Activated T-helper 17 cell treated with anti-CD3 and anti-CD28 coated beads, Interleukin-2, amount 50 U/mL, for 72 hours (primary cell): ENCODE data around the gene ABHD16A. TPM values are rescaled to one million over a fixed set of nuclear protein-coding genes. Genes with fewer than 3 reads are reported as not detected.

Experiments used
- ATAC-seq: fragments of 150-1000 bp; cut with Tn5 transposase; replicated peaks from 2 replicates; pipeline ENCODE4 v1.10.0; 2021; ENCODE audit warnings: mild to moderate bottlenecking, moderate library complexity
- H3K27ac Mint-ChIP-seq: one replicate; pipeline ENCODE4 v1.8.0; 2022; ENCODE audit warnings: mixed read lengths
- H3K27me3 Mint-ChIP-seq: one replicate; pipeline ENCODE4 v1.8.0; 2022; ENCODE audit warnings: mixed read lengths
- H3K36me3 Mint-ChIP-seq: one replicate; pipeline ENCODE4 v1.8.0; 2022; ENCODE audit warnings: low read depth, mild to moderate bottlenecking, mixed read lengths
- H3K4me1 Mint-ChIP-seq: one replicate; pipeline ENCODE4 v1.8.0; 2022; ENCODE audit warnings: mixed read lengths
- H3K4me3 Mint-ChIP-seq: one replicate; pipeline ENCODE4 v1.8.0; 2022; ENCODE audit warnings: mild to moderate bottlenecking, mixed read lengths
- H3K9me3 Mint-ChIP-seq: one replicate; pipeline ENCODE4 v1.8.0; 2022; ENCODE audit warnings: mixed read lengths
- total RNA-seq, 2 donors: library from RNA; stranded (reverse); gene quantifications; one replicate each; pipeline ENCODE4 v1.2.3, GENCODE V29; 2022

ABHD16A gene
- total RNA-seq, 2 donors from 2014 or later: 31.4 to 31.7 TPM

DNA sequence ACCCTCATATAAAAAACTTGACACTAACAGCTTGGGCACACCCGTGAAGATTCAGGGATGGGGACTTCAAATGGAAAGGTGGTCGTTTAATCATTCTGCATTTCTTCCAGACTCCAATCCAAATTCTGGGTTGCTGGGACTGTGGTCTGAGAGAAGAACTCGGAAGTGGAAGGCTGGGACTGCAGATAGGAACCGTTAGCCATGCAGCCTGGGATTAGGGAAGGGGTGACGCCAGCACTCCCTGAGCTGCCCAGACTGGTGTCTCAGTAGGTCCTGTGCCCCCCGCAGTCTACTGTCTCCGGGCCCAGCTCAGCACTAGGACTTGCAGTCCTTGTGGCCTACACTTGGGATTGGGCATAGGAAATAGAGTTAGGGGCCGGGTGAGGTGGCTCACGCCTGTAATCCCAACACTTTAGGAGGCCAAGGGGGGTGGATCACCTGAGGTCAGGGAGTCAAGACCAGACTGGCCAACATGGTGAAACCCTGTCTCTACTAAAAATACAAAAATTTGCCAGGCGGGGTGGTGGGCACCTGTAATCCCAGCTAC lies 33.7 kb upstream of the ABHD16A start:
- peaks cover 40% of the 10 kb centered on the region for H3K4me1 Mint-ChIP-seq

DNA sequence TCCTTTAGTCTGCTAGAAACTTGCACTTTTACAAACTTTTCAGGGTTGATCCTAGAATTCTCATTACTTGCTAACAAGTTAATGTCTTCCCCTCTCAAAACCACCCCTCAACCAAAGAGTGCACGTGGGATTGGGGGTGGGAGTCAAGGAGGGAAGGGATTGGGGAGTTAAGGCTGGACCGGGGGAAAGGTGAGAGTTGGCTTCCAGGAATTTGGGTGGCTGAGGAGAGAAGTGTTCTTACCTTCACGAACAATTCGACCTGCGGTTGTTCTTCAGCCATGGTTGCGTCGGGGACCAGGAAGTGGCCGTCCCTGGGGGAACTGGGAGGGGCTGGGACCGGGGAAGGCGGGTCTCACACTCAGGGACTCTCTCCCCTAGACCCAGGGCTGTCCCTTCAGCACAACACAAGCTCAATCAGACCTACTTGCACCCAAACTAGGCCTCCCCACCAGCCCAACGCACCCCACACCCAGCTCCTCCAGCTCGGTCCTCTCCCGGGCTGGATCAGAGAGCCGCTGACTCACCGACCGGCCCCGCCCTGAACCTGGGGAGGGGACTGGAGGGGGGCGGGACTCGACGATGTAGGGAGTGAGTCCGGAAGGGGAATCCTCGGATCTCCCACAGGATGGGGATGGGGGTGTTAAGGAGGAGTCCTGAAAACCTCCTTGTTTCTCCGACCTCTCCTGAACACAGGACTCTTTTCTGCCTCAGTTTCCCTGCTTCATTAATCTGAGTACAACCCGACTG lies 33.1 kb upstream of the ABHD16A start, which contains the start of gene CLIC1:
CLIC1 (minus strand) TSS at position 510 of the 747 bp plus-strand sequence; CDS start at position 280, 230 bp downstream.
- Mint-ChIP-seq H3K9me3 (no peaks in the 10 kb centered on the region), H3K36me3 (peaks cover 74% of the 10 kb centered on the region), H3K4me1 (peaks cover 39% of the 10 kb centered on the region), H3K27ac (peak within 1 kb of the TSS; percentile 94), H3K4me3 (peak within 1 kb of the TSS; percentile 98), H3K27me3 (no peaks in the 10 kb centered on the region)
- ATAC-seq: peak; percentile 59

More for the DNA sequence above, 33.7 kb upstream of the ABHD16A start:
- H3K9me3 Mint-ChIP-seq: no peaks in the 10 kb centered on the region
- H3K27me3 Mint-ChIP-seq: no peaks in the 10 kb centered on the region
- peaks cover 74% of the 10 kb centered on the region for H3K36me3 Mint-ChIP-seq
- peak overlapping the region; percentile 98 for H3K4me3 Mint-ChIP-seq
- peak overlapping the region; percentile 94 for H3K27ac Mint-ChIP-seq
- ATAC-seq: no peak

DNA sequence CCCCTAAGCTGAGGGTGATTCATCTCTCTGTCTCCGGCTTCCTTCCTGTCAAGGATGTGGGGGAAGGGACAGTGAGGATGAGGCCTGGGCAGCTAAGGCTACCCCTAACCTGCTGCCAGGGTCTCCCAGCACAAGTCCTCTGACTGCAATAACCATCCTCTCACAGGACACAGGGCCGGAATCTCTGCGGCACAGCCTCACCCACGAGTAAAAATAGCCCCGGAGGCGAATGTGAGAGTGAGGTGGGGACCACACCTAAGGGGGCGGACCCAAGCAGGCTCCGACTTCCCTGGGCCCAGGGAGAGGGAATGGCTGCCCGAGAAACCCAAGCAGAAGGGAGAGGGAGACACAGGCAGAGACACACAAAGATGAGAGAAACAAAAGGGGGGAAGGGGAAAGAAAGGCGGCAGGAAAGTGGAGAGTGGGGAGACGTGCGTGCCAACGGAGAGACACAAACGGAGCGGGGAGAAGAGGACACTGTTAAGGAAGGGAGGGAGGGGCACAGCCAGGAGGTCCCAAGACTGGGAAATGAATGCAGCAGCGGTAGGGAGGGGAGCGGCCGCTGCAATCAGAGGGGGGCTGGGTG lies 31.8 kb upstream of the ABHD16A start:
- no peaks in the 10 kb centered on the region for H3K9me3 Mint-ChIP-seq
- ATAC-seq: peak; percentile 53
- H3K36me3 Mint-ChIP-seq: peaks cover 74% of the 10 kb centered on the region
- peak overlapping the region; percentile 94 for H3K27ac Mint-ChIP-seq
- peak overlapping the region; percentile 98 for H3K4me3 Mint-ChIP-seq
- H3K4me1 Mint-ChIP-seq: peaks cover 40% of the 10 kb centered on the region
- H3K27me3 Mint-ChIP-seq: no peaks in the 10 kb centered on the region

- Mint-ChIP-seq H3K4me3 (peak overlapping the region; percentile 98), H3K9me3 (no peaks in the 10 kb centered on the region), H3K36me3 (peaks cover 75% of the 10 kb centered on the region), H3K27ac (peak overlapping the region; percentile 94), H3K4me1 (peaks cover 36% of the 10 kb centered on the region), H3K27me3 (no peaks in the 10 kb centered on the region)
- ATAC-seq: no peak
Observed at GRCh38 chr6:31734247-31734820, 31.2 kb upstream of the ABHD16A start.

GRCh38 chr6:31733734-31734133 lies 30.6 kb upstream of the ABHD16A start:
- H3K36me3 Mint-ChIP-seq: peaks cover 81% of the 10 kb centered on the region

GRCh38 chr6:31732029-31732428 lies 28.9 kb upstream of the ABHD16A start:
- H3K27me3 Mint-ChIP-seq: no peaks in the 10 kb centered on the region
- peak overlapping the region; percentile 77 for H3K4me3 Mint-ChIP-seq
- no peak for ATAC-seq
- H3K36me3 Mint-ChIP-seq: peaks cover 88% of the 10 kb centered on the region
- H3K9me3 Mint-ChIP-seq: no peaks in the 10 kb centered on the region
- H3K27ac Mint-ChIP-seq: no peak overlapping the region
- H3K4me1 Mint-ChIP-seq: peaks cover 19% of the 10 kb centered on the region

More at GRCh38 chr6:31733734-31734133, 30.6 kb upstream of the ABHD16A start:
- Mint-ChIP-seq H3K27me3 (no peaks in the 10 kb centered on the region), H3K27ac (peak overlapping the region; percentile 68), H3K4me1 (peaks cover 33% of the 10 kb centered on the region), H3K9me3 (no peaks in the 10 kb centered on the region), H3K4me3 (peak overlapping the region; percentile 98)
- ATAC-seq: no peak

DNA sequence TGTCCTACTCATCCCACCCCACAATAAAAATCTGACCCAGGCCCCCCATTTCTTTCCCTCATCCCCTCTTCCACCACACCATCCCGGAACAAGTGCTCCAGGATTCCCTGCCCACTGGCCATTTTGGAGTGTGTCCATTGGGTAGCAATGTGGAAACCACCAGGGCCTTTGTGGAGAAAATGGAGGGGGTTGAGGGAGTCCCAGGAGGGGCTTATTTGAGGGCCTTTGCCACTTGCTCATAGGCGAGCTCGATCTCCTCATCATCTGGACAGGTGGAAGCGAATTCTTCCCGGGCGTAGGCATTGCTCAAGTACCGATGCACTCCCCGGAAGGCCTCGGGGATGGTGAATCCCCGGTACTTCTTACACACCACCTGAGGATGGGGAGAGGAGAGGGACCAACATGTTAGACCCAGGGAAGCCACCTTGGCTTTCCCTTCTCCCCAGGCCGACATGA lies 27.5 kb upstream of the ABHD16A start:
- ATAC-seq: no peak
- no peaks in the 10 kb centered on the region for H3K27me3 Mint-ChIP-seq
- peak overlapping the region; percentile 33 for H3K27ac Mint-ChIP-seq
- peaks cover 84% of the 10 kb centered on the region for H3K36me3 Mint-ChIP-seq
- H3K4me3 Mint-ChIP-seq: peak overlapping the region; percentile 77
- H3K9me3 Mint-ChIP-seq: no peaks in the 10 kb centered on the region
- H3K4me1 Mint-ChIP-seq: peaks cover 33% of the 10 kb centered on the region

- Mint-ChIP-seq H3K27me3 (no peaks in the 10 kb centered on the region), H3K4me1 (peaks cover 34% of the 10 kb centered on the region), H3K4me3 (peak overlapping the region; percentile 77), H3K9me3 (no peaks in the 10 kb centered on the region), H3K36me3 (peaks cover 79% of the 10 kb centered on the region), H3K27ac (peak overlapping the region; percentile 33)
- peak; percentile 44 for ATAC-seq
Observed at GRCh38 chr6:31729979-31730630, 27.0 kb upstream of the ABHD16A start.

DNA sequence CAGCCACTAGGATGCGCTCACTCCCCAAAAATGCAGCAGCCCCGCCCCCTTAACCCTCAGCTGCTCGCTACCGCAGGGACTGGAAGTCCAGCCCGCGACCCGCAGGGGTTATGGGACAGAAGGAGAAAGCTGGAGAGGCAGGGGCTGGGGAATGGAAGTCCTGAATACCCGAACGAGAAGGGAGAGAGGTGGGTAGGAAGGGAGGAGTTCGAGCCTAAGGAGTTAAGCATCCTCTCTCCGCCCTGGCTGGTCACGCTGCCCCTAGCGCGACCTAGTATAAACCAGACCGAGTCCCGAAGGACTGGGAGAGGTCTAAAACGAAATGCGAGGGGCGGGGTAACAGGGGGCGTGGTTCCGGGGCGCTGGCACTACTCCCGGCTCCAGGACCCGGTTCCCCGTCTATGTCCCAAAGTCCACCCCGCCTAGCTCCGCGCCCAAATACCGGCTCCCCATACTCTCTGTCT lies 26.4 kb upstream of the ABHD16A start:
- peak; percentile 68 for ATAC-seq
- H3K27ac Mint-ChIP-seq: no peak overlapping the region
- peaks cover 73% of the 10 kb centered on the region for H3K36me3 Mint-ChIP-seq
- peak overlapping the region; percentile 77 for H3K4me3 Mint-ChIP-seq
- H3K9me3 Mint-ChIP-seq: no peaks in the 10 kb centered on the region
- no peaks in the 10 kb centered on the region for H3K27me3 Mint-ChIP-seq
- peaks cover 34% of the 10 kb centered on the region for H3K4me1 Mint-ChIP-seq

DNA sequence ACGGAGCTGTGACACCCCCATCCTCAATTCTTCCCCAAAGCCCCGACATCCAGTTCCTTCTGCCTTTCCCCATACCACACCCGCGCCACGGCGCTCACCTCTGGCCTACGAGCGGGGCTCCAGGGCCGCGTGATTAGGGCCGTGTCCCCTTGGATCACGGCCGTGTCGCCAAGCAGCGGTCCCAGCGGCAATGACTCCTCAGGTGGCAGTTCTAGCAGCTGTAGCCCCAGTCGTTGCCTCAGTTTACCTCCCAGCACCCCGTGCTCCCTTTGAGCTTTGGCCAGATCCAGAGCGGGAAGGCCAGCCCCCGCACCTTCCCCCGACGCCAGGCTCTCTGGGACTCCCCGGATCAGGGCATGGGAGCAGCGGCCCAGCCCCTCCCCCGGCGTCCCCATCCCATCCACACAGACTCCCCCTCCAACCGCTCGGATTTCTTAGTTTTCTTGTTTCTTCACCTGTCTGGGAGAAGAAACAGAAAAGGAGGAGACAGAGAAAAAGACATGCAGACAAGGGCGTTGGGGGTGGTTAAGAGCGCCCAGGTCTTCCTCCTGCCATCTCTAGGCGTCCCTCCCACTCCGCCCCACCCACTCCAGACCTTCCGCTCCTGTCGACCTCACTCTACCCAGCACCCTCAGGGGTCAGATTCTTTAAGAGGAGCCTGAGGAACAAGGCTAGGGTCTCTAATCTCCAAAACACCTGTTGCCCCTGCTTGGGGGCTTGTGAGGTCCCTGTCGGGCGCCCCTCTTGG lies 25.8 kb upstream of the ABHD16A start, which contains the start of gene DDAH2:
DDAH2 (minus strand) TSS at position 533 of the 748 bp plus-strand sequence; CDS start at position 395, 138 bp downstream.
- H3K4me3 Mint-ChIP-seq: peak within 1 kb of the TSS; percentile 77
- H3K4me1 Mint-ChIP-seq: peaks cover 34% of the 10 kb centered on the region
- H3K36me3 Mint-ChIP-seq: peaks cover 67% of the 10 kb centered on the region
- no peak within 1 kb of the TSS for H3K27ac Mint-ChIP-seq
- H3K27me3 Mint-ChIP-seq: no peaks in the 10 kb centered on the region
- no peaks in the 10 kb centered on the region for H3K9me3 Mint-ChIP-seq
- peak; percentile 22 for ATAC-seq

DNA sequence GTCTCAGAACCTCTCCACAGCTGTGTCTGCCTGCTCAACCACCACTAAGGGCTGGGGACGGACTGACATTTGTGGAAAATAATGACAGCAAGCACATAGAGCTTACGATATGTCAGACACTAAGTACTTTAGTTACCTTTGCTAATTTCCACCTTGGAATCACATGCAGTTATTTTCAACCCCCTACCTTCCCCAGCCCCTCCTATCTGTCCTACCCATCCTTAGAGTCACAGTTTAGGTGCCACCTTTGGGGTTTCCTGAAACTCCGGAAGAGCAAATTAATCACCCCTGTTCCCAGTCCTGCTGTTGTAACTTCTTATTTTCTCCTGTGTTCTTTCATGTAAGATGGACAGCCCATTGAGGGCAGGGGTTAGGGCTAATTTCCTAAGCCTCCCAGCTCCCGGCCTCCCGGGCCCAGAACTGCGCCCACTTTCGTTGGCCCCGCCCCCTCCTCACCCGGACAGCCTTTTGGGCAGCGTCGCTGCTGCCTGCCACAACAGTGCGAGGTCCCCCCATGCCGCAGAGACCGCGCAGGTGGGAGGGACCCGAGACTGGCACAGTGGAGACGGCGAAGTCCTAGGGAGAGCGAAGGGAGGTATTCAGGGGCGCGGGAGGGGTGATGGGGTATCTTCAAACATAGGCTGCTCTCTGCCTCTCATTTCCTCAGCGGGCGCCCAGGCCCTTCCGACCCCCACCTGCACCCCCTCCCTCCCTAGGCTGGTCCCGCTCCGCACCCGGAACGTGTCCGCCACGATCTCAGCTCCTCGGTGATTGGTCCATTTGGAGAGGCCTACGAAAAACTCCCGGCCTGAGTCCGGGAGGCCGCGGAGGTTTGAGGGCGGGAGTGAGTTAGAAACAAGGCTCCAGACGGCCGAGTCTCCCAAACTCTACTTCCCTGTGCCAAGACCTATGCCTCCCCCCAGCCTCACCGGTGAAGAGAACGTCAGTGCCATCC lies 24.9 kb upstream of the ABHD16A start:
- peaks cover 28% of the 10 kb centered on the region for H3K4me1 Mint-ChIP-seq

GRCh38 chr6:31727034-31727716 lies 24.1 kb upstream of the ABHD16A start:
- H3K4me3 Mint-ChIP-seq: peak overlapping the region; percentile 53
- no peak for ATAC-seq
- no peaks in the 10 kb centered on the region for H3K9me3 Mint-ChIP-seq

More for the DNA sequence above, 24.9 kb upstream of the ABHD16A start:
- Mint-ChIP-seq H3K36me3 (peaks cover 58% of the 10 kb centered on the region), H3K9me3 (no peaks in the 10 kb centered on the region), H3K4me3 (peak overlapping the region; percentile 77), H3K27me3 (no peaks in the 10 kb centered on the region), H3K27ac (peak overlapping the region; percentile 40)
- ATAC-seq: no peak

More at GRCh38 chr6:31727034-31727716, 24.1 kb upstream of the ABHD16A start:
- no peaks in the 10 kb centered on the region for H3K27me3 Mint-ChIP-seq
- H3K4me1 Mint-ChIP-seq: peaks cover 28% of the 10 kb centered on the region
- H3K36me3 Mint-ChIP-seq: peaks cover 49% of the 10 kb centered on the region
- H3K27ac Mint-ChIP-seq: peak overlapping the region; percentile 40
